ENCODE measurements around the gene OR1B1.
"Not testable (repeated sequence)": the region's sequence is repeated elsewhere in the genome, so short reads cannot be mapped to it uniquely, and the experiment has no call there.

Gene OR1B1

DNA sequence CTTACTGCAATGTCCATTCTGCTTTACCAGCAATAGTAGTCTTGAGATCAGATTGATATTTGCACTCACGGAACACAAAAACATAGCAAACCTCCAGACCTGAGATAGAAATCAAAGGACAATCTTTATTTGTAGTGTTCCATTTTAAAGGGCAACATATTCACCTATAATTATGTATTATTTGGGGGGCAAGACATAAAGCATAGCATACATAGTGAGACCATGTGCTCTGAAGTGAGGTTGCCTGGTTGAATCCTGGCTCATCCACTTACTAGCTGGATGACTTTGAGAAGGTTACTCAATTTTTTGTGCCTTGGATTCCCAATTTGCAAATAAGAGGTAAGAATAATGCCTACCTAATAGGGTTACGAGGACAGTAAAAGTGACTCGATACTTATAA is at the start of gene OR1B1:
Gene OR1B1 (minus strand): TSS at position 101 of the 400 bp plus-strand sequence.
- no peak for DNase-seq (ENCODE audit: low read depth in 2 of 2)

DNA sequence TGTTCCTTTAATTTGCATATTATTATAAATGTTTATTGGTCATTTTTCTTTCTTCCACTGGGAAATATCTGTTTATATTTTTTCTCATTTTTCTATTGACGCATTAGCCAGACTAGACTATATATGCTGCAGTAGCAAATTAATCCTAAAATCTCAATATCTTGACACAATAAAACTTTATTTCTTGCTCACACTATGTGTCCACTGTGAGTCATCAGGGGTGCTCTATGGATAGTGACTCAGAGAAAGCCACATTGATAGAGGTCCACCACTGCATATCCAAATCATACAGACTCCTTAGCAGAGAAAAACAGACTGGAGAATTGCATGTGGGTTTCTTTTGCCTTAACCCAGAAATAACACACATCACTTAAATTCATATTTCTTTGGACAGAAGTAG is 38.3 kb upstream of the OR1B1 start:
- DNase-seq (ENCODE audit: low read depth in 2 of 2), result no peak

- no peak for DNase-seq (ENCODE audit: low read depth in 2 of 2)
These were observed 27.4 kb upstream of the OR1B1 start for GRCh38 chr9:122684851-122685250.

GRCh38 chr9:122672481-122672880 is 15.1 kb upstream of the OR1B1 start:
- no peak for DNase-seq (ENCODE audit: low read depth in 2 of 2)

DNA sequence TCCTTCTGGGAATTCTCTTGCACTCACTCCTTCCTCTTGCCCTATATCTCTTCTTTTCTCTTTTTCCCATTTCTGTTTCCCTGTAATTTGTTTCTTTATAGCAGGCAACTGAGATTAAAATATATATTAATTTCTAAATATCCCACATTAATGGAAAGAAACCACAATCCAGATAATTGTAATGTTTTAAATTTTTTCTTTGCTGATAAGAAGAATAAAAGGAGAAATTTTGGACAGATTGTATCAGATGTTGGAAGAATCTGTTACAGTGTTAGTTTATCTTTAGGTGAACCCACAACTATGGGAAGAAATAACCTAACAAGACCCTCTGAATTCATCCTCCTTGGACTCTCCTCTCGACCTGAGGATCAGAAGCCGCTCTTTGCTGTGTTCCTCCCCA is 4.0 kb upstream of the OR1B1 start, which contains the start of gene OR1L1:
Gene OR1L1 (plus strand): TSS at position 301 of the 400 bp plus-strand sequence. CDS start 0 bp downstream, at position 301.
- DNase-seq (ENCODE audit: low read depth in 2 of 2), result no peak

- DNase-seq (ENCODE audit: low read depth in 2 of 2), result no peak
These were observed 1.0 kb downstream of the OR1B1 start for GRCh38 chr9:122656378-122656777.

DNA sequence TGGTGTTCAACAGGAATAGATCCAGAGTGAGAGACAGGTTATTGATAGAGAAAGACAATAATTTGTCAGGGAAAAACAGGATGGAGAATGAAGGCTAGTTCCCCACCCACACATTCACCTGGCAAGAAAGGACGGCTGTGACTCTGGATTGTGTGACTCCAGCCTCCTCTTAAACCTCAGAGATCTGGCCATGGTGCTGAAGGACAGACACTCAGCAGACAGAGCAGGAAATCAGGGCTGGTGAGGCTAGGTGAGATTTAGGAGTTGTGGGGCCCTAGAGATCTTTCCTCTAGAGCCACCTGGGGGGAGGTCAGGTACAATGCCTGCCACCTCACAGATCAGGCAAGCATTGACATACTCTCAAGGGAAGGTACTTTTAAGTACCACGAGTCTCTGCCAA is 15.2 kb downstream of the OR1B1 start:
- no peak for DNase-seq (ENCODE audit: low read depth in 2 of 2)

DNA sequence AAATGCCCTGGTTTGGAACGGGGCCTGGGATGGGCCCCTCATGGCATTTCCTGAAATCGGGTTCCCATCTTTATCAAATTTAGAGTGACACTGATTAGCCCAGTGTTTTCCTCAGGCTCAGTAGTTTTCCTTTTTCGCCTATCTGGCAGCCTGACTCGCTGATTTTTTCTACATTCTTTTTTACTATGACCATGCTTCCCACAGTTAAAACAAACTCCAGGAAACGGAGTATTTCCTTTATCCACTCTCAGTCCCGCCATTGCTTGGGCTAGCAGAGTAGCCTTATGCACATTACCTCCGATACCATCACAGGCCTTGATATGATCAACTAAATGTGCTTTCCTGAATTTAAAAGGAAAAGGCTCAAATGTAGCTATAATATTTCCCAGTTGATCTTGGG is 37.4 kb downstream of the OR1B1 start:
- no peak for DNase-seq (ENCODE audit: low read depth in 2 of 2)

DNA sequence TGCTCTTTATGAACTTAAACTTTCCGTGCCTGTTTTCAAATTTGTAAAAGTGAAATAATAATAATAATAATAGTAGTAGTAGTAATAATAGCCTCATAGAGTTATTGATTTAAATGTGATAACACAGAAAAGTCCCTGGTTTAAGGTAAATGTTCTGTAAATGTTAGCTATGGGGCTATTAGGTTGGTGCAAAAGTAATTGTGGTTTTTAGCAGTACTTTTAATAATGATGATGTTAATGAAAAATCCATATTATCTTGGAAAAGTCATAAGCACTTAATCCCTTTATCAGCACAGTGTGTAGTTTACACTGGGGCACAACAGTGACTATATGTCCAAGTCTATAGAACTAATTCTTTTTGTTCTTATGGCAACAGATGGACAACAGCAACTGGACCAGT is 43.1 kb downstream of the OR1B1 start, which contains the start of gene OR1Q1:
Gene OR1Q1 (plus strand): TSS at position 377 of the 400 bp plus-strand sequence. CDS start 0 bp downstream, at position 377.
- DNase-seq (ENCODE audit: low read depth in 2 of 2), result no peak

DNA sequence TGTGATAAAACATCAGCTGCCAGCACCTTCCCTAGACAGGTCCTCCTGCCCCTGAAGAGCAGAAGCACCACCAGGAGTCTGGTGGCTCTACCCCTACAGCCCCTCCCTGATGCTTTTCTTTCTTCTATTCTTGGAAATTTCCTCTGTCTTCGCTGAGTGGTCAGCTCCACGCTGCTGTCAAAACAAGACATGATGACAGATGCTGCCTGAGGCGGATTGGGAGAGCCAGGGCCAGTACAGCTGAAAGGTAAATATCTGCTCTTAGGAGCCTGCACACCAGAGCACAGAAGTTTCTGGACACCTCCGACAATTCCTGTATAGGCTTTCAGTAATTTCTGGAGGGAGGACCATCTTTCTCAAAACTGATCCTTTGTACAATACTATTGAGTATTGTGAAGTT is 47.6 kb downstream of the OR1B1 start:
- DNase-seq (ENCODE audit: low read depth in 2 of 2), result no peak

GRCh38 chr9:122606587-122606986 is 50.8 kb downstream of the OR1B1 start:
- no peak for DNase-seq (ENCODE audit: low read depth in 2 of 2)

DNA sequence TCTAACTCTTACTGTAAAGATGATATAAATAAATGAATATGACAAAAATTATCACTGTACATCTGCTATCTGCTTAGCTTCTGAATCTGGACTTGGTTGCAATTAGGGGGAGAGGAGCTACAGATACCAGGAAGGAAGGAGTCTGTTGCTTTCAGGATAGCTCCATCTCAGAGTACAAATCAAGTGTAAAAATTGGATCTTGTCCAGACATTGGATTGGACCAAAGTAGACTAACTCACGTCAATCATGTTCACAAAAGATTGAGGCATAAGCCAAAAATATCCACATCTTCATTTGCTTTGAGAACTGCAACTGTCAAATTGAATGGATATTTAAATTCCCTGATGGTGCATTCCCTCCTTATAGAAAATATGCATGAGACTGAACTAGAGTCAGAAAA is 51.7 kb downstream of the OR1B1 start:
- DNase-seq (ENCODE audit: low read depth in 2 of 2), result no peak

DNA sequence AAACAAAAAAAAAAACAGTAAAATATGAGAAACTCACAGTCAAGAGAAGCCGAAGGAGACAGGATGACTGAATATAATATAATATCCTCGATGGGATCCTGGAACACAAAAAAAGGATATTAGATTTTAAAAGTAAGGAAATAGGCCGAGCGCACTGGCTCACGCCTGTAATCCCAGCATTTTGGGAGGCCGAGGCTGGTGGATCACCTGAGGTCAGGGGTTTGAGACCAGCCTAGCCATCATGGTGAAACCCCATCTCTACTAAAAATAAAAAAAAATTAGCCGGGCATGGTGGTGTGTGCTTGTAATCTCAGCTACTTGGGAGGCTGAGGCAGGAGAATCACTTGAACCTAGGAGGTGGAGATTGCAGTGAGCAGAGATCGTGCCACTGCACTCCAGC is 74.1 kb downstream of the OR1B1 start, which contains the start of gene OR1L8:
Gene OR1L8 (minus strand): TSS at position 101 of the 400 bp plus-strand sequence. CDS start 14,907 bp downstream, outside the sequence.
- DNase-seq (ENCODE audit: low read depth in 2 of 2), result not testable (repeated sequence)

- DNase-seq (ENCODE audit: low read depth in 2 of 2), result no peak
These were observed 77.1 kb downstream of the OR1B1 start for GRCh38 chr9:122580360-122580759.

GRCh38 chr9:122579874-122580273 is 77.6 kb downstream of the OR1B1 start:
- DNase-seq (ENCODE audit: low read depth in 2 of 2), result no peak

Measured in activated CD8-positive, alpha-beta memory T cell treated with anti-CD3 and anti-CD28 coated beads for 4 hours (primary cell).